Caco-2 (cell line): Measurements from ENCODE around the gene OSBPL1A. TPM values are rescaled to one million over a fixed set of nuclear protein-coding genes. Genes with fewer than 3 reads are reported as not detected.

ENCODE experiments used
- BruUV-seq: library from RNA; stranded (reverse); fragments of 400-500 nt; replicated peaks from 2 replicates; lab custom pipeline; 2021; lab: Mats Ljungman, UMichigan
- CTCF ChIA-PET: fragments of 300-600 bp; sonication (Branson Sonifier 250); formaldehyde crosslinking; loops from one replicate; lab custom pipeline; 2022; ENCODE audit warnings: antibody characterized with exemption; lab: Charles Lee
- POLR2A ChIA-PET: fragments of 300-600 bp; sonication (Branson Sonifier 250); formaldehyde crosslinking; loops from one replicate; lab custom pipeline; 2022; ENCODE audit warnings: antibody characterized with exemption; lab: Charles Lee
- DNase-seq, 2 experiments: peaks; one replicate each; pipeline versions ENCODE4 v3.0.0 to v3.0.0-alpha.2; 2020 to 2022
- H3K27me3 ChIP-seq: replicated peaks from 2 replicates; pipeline ENCODE4 v1.6.0; 2011; ENCODE audit warnings: low read length; ENCODE audit not compliant: control insufficient read depth, insufficient read depth
- H3K36me3 ChIP-seq: 2 replicates; pipeline ENCODE4 v1.5.1; 2011; ENCODE audit warnings: low read length; ENCODE audit not compliant: control insufficient read depth, insufficient read depth
- H3K4me1 ChIP-seq: fragments of 250-450 bp; sonication (Bioruptor Pico); 2 replicates; pipeline ENCODE4 v1.5.1; 2020; ENCODE audit warnings: mild to moderate bottlenecking
- H3K4me3 ChIP-seq: 2 replicates; pipeline ENCODE4 v1.5.1; 2011; ENCODE audit warnings: low read depth, mild to moderate bottlenecking, control low read depth, low read length
- H3K9me3 ChIP-seq: fragments of 250-450 bp; sonication (Bioruptor Pico); 2 replicates; pipeline ENCODE4 v1.5.1; 2020; ENCODE audit warnings: mild to moderate bottlenecking, moderate library complexity
- H3K27ac Mint-ChIP-seq: one replicate; pipeline ENCODE4 v1.8.0; 2022; ENCODE audit warnings: mixed read lengths; ENCODE audit not compliant: unreplicated experiment
- H3K27me3 Mint-ChIP-seq: one replicate; pipeline ENCODE4 v1.8.0; 2022; ENCODE audit warnings: mixed read lengths; ENCODE audit not compliant: insufficient read depth, unreplicated experiment
- H3K36me3 Mint-ChIP-seq: one replicate; pipeline ENCODE4 v1.8.0; 2022; ENCODE audit warnings: mild to moderate bottlenecking, mixed read lengths; ENCODE audit not compliant: insufficient read depth, unreplicated experiment
- H3K4me1 Mint-ChIP-seq: one replicate; pipeline ENCODE4 v1.8.0; 2022; ENCODE audit warnings: low read depth, mixed read lengths; ENCODE audit not compliant: unreplicated experiment
- H3K4me3 Mint-ChIP-seq: one replicate; pipeline ENCODE4 v1.8.0; 2022; ENCODE audit warnings: mild to moderate bottlenecking, moderate library complexity, mixed read lengths; ENCODE audit not compliant: unreplicated experiment
- H3K9me3 Mint-ChIP-seq: one replicate; pipeline ENCODE4 v1.8.0; 2022; ENCODE audit warnings: mixed read lengths; ENCODE audit not compliant: unreplicated experiment
- intact Hi-C: fragments of 100-400 bp; cut with micrococcal nuclease; formaldehyde crosslinking; loops from one replicate; pipeline ENCODE4 v1.10.0; 2022; ENCODE audit not compliant: unreplicated experiment
- total RNA-seq: library from RNA; stranded (reverse); gene quantifications from 2 replicates; pipeline ENCODE4 v1.2.3, GENCODE V29; 2022
- TF ChIP-seq, protein P1 (sequence below), 2 experiments: fragments of 200-600 bp in 1 of 2; IDR thresholded peaks; 1 replicate in 1 of 2; 2 replicates in 1 of 2; pipeline versions ENCODE4 v1.5.1 to v1.8.0; 2011 to 2022; ENCODE audit warnings: antibody characterized with exemption in 1 of 2, control low read depth in 1 of 2, inconsistent platforms in 1 of 2, low read depth in 1 of 2, low read length in 1 of 2, mild to moderate bottlenecking in 1 of 2, moderate library complexity in 1 of 2; ENCODE audit not compliant: insufficient read depth in 1 of 2, severe bottlenecking in 1 of 2, unreplicated experiment in 1 of 2

OSBPL1A gene
- total RNA-seq, 1 experiment from 2014 or later: 15.7 TPM

DNA sequence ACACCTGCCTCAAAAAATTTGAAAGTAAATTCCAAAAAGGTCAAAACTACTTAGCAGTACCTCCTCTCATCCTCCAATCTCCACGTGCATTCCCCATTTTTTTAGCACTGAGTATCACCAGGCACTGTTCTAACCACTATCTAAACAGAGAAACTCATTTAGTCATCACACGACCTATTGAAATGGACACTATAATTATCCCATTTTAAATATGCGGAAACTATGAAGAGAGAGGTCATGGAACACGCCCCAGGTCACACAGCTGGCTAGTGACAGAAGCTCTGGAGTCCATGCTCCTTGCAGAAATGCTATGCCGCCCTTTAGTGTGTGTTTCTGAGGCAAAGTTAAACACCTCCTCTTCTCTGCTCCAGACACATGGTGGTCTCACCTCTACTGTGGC lies 159.2 kb downstream of the OSBPL1A start:
- TF ChIP-seq, protein P1, sequence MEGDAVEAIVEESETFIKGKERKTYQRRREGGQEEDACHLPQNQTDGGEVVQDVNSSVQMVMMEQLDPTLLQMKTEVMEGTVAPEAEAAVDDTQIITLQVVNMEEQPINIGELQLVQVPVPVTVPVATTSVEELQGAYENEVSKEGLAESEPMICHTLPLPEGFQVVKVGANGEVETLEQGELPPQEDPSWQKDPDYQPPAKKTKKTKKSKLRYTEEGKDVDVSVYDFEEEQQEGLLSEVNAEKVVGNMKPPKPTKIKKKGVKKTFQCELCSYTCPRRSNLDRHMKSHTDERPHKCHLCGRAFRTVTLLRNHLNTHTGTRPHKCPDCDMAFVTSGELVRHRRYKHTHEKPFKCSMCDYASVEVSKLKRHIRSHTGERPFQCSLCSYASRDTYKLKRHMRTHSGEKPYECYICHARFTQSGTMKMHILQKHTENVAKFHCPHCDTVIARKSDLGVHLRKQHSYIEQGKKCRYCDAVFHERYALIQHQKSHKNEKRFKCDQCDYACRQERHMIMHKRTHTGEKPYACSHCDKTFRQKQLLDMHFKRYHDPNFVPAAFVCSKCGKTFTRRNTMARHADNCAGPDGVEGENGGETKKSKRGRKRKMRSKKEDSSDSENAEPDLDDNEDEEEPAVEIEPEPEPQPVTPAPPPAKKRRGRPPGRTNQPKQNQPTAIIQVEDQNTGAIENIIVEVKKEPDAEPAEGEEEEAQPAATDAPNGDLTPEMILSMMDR (IDR thresholded peaks at IDR 0.05; ENCODE audit: insufficient read depth in 1 of 2, low read depth in 1 of 2, low read length in 1 of 2, severe bottlenecking in 1 of 2, unreplicated experiment in 1 of 2): no peak
- Histone ChIP-seq H3K4me1 (no peaks in the 10 kb centered on the region), H3K9me3 (no peaks in the 10 kb centered on the region), H3K36me3 (no peaks in the 10 kb centered on the region), H3K27me3 (no peaks in the 10 kb centered on the region), H3K4me3 (no peak overlapping the region)
- Mint-ChIP-seq H3K4me1 (no peaks in the 10 kb centered on the region), H3K4me3 (no peak overlapping the region), H3K9me3 (no peaks in the 10 kb centered on the region), H3K36me3 (peaks cover 15% of the 10 kb centered on the region), H3K27me3 (no peaks in the 10 kb centered on the region), H3K27ac (no peak overlapping the region)
- POLR2A ChIA-PET: no interaction called here
- CTCF ChIA-PET: no interaction called here
- BruUV-seq: no TSS peak
- intact Hi-C loops: no loop called here
- no peak for DNase-seq

DNA sequence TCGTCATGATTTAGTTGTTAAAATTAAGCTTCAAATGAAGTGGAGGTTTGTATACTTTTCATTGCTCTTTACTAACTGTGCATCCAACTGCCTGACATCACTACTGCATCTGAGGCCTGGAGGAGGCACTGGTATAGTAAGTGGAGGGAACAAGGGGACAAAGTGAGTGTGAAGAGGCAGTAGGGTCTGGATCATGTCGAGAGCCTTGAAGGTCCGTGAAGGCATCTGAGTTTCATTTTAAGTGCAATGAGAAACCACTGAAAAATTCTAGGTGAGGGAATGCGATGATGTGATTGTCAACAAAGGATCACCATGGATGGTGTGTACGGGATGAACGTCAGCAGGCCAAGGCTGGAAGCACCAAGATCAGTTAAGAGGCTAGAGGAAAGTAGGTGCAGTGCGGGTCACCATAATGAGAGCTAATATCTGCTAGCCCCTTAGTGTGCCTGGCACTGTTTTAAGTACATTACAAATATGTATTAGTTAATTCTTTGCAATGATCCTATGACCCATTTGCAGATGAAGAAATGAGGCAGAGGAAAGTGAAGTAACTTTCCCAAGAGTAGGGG lies 162.7 kb downstream of the OSBPL1A start:
- H3K4me3 Mint-ChIP-seq: no peak overlapping the region
- no peaks in the 10 kb centered on the region for H3K4me1 Mint-ChIP-seq
- H3K27me3 ChIP-seq: no peaks in the 10 kb centered on the region
- intact Hi-C loops: no loop called here
- no TSS peak for BruUV-seq
- H3K27ac Mint-ChIP-seq: no peak overlapping the region
- no peaks in the 10 kb centered on the region for H3K9me3 Mint-ChIP-seq
- DNase-seq: no peak
- no peaks in the 10 kb centered on the region for H3K27me3 Mint-ChIP-seq
- TF ChIP-seq, protein P1 (IDR thresholded peaks at IDR 0.05; ENCODE audit: insufficient read depth in 1 of 2, low read depth in 1 of 2, low read length in 1 of 2, severe bottlenecking in 1 of 2, unreplicated experiment in 1 of 2): no peak
- no peaks in the 10 kb centered on the region for H3K4me1 ChIP-seq
- peaks cover 15% of the 10 kb centered on the region for H3K36me3 Mint-ChIP-seq
- ChIA-PET POLR2A (no interaction called here), CTCF (no interaction called here)
- no peaks in the 10 kb centered on the region for H3K9me3 ChIP-seq
- no peak overlapping the region for H3K4me3 ChIP-seq
- H3K36me3 ChIP-seq: no peaks in the 10 kb centered on the region

DNA sequence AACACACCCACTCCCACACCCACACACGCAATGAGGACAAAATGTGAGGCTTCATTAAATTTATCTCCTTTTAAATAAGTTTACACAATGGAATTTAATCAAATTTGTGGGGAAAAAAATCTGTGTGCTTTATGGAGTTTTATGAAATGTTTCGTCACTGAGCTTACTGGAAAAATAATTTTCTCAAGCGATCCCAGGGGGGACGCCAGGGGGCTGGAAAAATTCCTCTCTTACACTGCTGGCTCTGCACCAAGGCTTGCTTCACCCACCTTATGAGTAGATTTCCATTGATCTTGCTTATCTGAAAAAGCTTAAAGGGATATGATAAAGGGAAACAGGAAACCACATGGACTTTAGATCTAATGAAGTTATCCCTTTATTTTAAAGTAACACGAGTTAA lies 163.3 kb downstream of the OSBPL1A start:
- peaks cover 15% of the 10 kb centered on the region for H3K36me3 Mint-ChIP-seq
- Histone ChIP-seq H3K4me1 (no peaks in the 10 kb centered on the region), H3K27me3 (no peaks in the 10 kb centered on the region), H3K9me3 (no peaks in the 10 kb centered on the region), H3K36me3 (no peaks in the 10 kb centered on the region), H3K4me3 (no peak overlapping the region)
- POLR2A ChIA-PET: no interaction called here
- TF ChIP-seq, protein P1 (IDR thresholded peaks at IDR 0.05; ENCODE audit: insufficient read depth in 1 of 2, low read depth in 1 of 2, low read length in 1 of 2, severe bottlenecking in 1 of 2, unreplicated experiment in 1 of 2): no peak
- BruUV-seq: no TSS peak
- CTCF ChIA-PET: no interaction called here
- H3K27ac Mint-ChIP-seq: no peak overlapping the region
- no peaks in the 10 kb centered on the region for H3K27me3 Mint-ChIP-seq
- no peaks in the 10 kb centered on the region for H3K4me1 Mint-ChIP-seq
- intact Hi-C loops: no loop called here
- no peak for DNase-seq
- H3K9me3 Mint-ChIP-seq: no peaks in the 10 kb centered on the region
- H3K4me3 Mint-ChIP-seq: no peak overlapping the region
